Adrenal gland (tissue), 5 donors: Measurements from ENCODE around the gene TIMP2.

Experiments used
- POLR2A ChIP-seq, 2 donors: fragments of 450-650 bp; IDR thresholded peaks; one replicate each; pipeline ENCODE4 v1.6.1; 2017; ENCODE audit warnings: antibody characterized with exemption in 2 of 2, mild to moderate bottlenecking in 2 of 2, moderate library complexity in 1 of 2
- TF ChIP-seq, protein P1 (sequence below), 6 experiments: fragments of 450-650 bp in 4 of 6; fragments of 200-600 bp in 2 of 6; sonication (generic) in 1 of 6; IDR thresholded peaks; 1 replicate in 5 of 6; 2 replicates in 1 of 6; pipeline versions ENCODE4 v1.5.1 to v1.8.0; 2016 to 2021; ENCODE audit warnings: antibody characterized with exemption in 6 of 6, mild to moderate bottlenecking in 2 of 6, moderate library complexity in 1 of 6
- donor health status: DM: no; HTN: no; CAD: no.

DNA sequence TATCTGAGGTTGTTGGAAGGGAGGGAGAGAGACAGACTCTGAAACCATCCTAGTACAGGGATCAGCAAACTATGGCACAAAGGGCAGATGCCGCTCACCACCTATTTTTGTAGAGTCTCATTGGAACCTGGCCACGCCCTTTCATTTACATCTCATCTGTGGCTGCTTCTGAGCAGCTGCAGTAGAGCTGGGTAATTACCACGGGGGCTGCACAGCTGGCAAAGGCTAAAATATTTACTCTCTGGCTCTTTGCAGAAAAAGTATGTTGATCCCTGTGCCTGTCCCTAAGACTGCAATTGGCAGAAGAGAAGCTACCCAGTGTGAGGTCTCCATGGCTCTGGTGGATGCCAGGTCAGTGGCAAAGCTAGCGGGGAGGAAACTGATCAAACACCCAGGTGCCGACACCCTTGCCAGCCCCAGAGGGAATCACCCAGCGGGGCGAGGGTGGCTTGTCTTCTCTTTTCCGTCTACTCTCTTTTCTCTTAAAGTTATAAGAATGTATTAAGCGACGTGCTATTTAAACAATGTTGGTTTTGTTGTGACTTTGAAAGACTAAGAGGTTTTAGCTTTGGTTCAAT, 36.2 kb downstream of the TIMP2 start:
- TF ChIP-seq POLR2A (IDR thresholded peaks at IDR 0.05): no peak
- TF ChIP-seq, protein P1, sequence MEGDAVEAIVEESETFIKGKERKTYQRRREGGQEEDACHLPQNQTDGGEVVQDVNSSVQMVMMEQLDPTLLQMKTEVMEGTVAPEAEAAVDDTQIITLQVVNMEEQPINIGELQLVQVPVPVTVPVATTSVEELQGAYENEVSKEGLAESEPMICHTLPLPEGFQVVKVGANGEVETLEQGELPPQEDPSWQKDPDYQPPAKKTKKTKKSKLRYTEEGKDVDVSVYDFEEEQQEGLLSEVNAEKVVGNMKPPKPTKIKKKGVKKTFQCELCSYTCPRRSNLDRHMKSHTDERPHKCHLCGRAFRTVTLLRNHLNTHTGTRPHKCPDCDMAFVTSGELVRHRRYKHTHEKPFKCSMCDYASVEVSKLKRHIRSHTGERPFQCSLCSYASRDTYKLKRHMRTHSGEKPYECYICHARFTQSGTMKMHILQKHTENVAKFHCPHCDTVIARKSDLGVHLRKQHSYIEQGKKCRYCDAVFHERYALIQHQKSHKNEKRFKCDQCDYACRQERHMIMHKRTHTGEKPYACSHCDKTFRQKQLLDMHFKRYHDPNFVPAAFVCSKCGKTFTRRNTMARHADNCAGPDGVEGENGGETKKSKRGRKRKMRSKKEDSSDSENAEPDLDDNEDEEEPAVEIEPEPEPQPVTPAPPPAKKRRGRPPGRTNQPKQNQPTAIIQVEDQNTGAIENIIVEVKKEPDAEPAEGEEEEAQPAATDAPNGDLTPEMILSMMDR (IDR thresholded peaks at IDR 0.05): no peak
